ENCODE results near the gene VAV1.
"Not testable (repeated sequence)": the region's sequence is repeated elsewhere in the genome, so short reads cannot be mapped to it uniquely, and the experiment has no call there.

Gene VAV1

DNA sequence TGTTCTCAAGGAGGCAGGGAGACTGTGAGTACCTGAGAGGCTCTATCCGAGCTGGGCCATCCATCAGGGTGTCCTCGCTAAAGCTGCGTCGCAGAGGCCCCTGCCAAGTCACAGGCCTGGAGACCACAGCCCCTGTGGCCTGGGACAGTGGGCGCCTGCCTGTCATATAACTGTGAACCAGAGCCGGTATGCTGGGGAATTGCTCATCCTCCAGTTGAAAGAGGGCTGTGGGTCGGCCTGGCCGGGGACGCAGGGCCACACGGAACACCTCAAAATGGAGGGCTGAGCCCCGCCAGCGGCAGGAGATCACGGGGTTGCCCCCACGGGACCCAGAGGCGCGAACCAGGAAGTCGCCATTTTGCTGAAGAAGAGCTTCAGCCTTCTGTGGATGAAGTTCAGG lies 11.9 kb upstream of the VAV1 start:
- no peak for DNase-seq

DNA sequence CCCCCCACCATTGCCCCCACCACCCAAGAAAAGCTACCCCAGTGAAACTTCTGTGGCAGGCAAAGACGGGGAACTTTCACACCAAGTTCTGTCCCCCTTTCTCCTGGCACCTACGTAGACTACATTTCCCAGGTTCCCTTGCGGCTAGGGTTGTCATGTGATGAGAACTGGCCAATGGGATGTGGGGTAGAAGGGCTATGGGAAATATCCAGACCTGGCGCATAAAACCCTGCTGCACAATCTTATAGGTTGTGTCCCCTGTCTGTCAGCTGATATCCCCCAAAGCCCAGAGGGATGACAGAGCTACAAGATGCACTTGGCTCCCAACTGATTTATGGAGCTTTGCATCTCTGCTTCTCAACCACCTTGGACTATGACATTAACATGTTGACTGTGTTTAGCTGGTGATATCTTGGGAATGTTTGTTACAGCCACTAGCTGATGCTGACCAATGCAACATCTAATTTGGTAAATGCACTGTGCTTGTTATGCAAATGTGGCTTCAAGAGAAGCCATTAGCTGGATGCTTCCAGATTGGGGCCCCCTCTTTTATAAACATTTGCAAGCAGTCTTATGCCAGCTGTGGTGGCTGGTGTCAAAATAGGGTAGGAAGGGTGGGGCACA lies 11.3 kb upstream of the VAV1 start:
- peak; percentile 41 for DNase-seq

DNA sequence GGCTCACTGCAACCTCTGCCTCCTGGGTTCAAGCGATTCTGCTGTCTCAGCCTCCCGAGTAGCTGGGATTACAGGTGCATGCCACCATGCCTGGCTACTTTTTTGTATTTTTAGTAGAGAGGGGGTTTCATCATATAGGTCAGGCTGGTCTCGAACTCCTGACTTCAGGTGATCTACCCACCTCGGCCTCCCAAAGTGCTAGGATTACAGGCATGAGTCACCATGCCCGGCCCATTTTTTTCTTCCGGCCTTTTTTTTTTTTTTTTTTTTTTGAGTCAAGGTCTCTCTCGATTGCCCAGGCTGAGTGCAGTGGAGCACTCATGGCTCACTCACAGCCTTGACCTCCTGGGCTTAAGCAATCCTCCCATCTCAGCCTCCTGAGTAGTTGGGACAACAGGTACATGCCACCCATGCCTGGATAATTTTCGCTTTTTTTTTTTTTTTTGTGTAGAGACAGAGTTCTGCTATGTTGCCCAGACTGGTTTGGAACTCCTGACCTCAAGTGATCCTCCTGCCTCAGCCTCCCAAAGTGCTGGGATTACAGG lies 10.2 kb upstream of the VAV1 start:
- not testable (repeated sequence) for DNase-seq

DNA sequence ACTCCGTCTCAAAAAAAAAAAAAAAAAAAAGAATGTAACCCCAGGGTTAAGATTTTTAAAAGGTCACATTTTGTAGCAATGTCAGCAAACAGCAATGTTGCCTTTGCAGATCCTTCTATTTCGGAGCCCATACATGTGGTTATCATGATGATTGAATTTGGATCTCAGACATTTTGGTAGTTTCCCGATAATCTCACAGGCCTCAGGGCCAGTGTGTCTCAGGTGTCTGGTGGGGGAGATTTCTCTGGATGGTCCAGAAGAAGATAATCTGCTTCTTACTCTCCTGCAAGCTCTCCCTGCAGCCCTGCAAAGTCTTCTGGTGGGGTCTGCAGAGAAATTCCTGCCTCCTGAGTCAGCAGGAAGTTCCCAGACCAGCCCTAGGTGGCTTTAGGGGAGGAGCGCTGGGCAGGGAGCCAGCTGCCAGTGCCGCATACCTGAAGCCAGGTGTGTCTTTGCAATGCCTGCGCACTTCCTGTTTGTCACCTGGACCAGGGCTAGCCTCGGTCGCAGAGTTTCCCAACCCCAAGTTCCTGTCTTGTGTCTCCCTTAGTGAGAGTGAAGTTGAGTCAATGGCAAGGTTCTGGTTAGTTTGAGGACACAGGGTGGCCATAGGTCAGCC lies 6.7 kb upstream of the VAV1 start:
- peak; percentile 53 for DNase-seq

DNA sequence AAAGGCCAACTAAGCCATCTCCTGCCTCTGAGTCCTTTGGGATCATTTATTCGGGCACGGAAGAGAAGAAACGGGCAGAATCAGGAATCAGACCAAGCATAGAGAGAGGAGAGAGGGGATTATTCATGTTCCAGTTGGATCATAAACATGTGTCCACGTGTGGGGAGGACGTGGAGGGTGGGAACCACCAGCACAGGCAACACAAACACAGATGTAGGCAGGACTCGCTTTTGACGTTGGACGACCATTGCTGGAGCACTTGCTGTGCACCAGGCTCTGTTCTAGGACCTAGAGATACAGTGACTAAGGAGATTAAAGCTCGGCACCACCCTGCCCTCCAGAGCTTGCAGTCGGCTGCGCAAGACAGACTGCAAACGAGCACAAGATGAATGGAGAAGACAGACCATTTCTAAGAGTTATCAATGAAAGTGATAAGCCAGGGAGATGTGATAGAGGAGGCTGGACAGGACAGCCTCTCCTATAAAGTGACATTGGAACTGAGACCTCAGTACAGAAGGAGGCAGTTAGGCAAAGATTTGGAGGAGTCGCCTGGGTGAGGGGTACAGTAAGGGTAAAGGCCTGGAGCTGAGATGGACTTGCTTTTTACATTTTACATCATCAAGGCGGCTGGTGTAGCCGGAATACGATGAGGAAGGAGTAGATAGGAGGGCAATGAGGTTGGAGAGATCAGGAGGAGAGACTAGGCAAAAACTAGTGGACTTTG lies 6.0 kb upstream of the VAV1 start:
- peak; percentile 22 for DNase-seq

DNA sequence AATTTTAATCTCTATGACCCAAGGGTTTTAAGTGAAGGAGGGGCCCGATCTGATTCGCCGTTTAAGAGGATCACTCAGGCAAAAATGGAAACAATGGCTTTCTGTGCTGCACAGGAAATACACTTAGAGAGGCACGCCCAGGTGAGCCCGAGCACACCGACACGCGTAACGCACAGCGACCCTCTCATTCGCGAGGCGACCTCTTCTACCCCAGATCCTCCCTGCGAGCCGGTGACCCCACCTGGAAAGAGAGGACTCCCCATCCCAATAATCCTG lies 5.5 kb upstream of the VAV1 start:
- peak; percentile 80 for DNase-seq

DNA sequence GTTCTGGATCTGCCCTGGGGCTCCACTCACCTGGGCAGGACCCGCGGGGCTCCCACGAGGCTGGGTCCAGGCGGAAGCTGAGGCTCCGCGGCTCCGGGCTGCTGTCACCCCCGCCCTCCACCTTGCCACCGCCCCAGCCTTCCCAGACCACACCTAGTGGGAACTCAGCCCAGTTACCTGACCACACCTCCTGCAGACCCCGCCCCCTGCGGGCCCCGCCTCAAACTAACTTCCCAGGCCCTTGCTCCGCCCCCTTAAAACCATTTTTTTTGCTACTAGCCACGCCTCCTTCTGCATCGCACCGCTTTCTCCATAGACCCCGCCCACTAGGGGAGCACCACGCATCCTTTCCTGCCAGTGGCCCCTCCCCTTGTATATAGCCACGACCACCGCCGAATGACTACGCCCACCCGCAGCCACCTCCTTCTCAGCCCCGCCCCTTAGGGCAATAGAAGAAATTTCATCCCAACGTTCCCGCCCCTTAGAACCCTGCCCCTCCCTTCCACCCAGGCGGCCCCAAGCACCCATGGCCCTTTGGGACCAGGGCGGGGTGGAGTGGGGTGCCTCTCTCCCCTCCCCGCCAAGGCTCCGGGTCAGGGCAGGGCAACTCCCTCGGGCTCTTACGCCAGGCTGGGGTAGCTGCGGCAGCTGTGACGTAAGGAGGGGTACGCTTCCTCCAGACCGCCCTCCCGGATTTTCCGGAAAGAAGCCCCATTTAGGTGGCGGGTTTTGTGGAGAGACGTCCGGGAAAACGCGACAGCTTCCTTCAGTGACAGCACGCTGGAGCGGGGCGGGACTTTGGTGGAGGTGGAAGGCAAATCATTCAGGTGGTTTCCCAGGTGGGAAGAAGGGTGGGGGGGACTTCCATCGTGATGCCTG lies 4.9 kb upstream of the VAV1 start, which contains the start of gene SH2D3A:
TSS of gene SH2D3A (minus strand) at position 79 of the 879 bp plus-strand sequence. CDS start 3,687 bp downstream, outside the sequence.
- DNase-seq: peak; percentile 98

DNA sequence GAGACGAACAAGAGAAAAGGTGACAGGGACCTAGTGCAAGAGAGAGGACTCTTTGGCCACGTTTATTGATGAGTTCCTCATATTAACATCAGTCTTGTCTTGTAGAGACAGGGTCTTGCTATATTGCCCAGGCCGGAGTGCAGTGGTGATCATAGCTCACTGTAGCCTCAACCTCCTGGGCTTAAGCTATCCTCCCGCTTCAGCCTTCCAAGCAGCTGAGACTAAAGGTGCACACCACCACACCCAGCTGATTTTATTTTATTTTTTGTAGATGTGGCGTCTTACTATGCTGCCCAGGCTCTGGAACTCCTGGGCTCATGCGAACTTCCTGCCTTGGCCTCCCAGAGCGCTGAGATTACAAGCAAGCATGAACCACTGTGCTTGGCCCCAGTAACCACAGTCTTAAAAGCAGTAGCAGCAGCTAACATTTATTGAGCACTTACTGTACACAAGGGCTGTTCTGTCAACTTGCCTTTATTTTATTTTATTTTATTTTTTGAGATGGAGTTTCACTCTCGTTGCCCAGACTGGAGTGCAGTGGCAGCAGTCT lies 4.2 kb upstream of the VAV1 start:
- DNase-seq: peak; percentile 56

DNA sequence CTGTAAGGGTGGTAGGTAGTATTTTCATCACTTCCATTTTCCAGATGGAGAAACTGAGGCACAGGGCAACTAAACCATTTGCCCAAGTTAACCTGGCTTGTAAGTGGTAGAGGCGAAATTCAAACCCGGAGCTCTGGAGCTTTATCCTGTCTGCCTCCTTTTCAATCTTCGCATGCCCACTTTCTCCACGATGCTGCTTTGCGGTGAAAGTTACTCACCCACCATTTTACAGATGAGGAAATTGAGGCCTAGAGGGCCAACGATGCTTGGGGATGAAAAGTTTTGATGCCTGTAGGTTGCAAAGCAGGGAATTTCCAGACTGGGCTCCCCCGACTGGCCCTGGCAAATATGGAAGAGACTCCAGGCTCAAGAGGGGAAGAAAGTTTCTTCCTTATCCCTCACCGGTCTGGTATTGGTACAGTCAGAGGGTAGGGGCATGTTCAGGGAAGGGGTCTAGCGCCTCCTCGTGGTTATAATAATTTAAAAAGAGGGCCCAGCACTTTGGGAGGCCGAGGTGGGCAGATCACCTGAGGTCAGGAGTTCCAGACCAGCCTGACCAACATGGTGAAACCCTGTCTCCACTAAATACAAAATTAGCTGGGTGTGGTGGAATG lies 3.4 kb upstream of the VAV1 start:
- peak; percentile 51 for DNase-seq

DNA sequence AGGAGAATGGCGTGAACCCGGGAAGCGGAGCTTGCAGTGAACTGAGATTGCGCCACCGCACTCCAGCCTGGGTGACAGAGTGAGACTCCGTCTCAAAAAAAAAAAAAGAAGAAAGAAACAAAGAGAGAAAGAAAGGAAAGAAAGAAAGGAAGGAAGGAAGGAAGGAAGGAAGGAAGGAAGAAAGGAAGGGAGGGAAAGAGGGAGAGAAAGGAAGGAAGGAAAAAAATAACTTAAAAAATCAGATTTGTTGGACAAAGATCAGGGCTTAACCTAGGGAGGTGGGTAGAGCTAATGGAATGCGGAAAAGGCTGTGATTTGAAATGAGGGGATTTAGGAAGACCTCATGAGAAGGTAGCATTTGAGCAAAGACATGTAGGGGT lies 870 bp upstream of the VAV1 start:
- DNase-seq: not testable (repeated sequence)

DNA sequence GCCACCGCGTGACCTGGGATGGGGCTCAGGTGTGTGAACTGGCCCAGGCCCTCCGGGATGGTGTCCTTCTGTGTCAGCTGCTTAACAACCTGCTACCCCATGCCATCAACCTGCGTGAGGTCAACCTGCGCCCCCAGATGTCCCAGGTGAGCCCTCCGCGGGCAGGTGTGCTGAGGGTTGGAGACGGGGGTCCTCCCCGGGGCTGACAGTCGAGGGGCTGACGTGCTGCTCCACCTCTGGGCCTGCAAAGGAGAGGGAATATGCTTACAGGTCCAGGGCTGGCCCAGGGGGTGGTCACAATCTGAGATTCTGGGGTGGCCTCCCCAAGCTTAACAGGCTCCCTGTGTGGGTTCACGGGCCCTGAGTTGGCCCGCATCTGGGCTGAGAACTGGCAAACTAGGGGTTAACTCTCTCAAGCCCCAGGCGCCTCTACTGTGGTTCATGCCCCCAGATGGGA lies 386 bp downstream of the VAV1 start:
- DNase-seq: no peak

DNA sequence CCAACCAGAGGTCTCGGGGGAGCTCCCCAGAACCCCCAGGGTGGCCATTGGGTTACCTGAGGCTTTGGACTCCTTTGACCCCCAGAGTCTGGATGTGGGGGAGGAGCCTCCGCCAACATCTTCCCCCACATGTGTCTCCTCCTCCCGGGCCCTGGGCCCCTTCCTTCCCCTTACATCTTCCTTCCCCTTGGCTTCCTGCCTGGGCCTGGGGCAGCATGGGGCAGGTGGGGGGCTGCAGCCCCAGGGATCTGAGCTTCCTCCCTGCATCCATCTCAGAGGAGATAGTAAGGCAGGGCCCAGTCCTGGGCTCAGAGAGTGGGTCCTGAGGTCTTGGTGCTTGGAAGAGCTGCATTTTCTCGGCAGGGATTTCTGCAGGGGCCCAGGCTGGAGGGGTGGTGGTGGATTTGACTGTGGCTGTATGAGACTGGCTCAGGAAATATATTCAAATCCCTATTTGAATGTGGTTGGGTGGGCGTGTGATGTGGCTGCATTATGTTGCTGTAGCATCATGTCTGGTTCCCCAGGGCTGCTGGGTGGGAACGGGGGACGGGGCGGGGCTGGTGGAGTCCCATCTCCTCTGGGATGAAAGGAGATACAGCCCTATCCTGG lies 919 bp downstream of the VAV1 start:
- DNase-seq: peak; percentile 64

DNA sequence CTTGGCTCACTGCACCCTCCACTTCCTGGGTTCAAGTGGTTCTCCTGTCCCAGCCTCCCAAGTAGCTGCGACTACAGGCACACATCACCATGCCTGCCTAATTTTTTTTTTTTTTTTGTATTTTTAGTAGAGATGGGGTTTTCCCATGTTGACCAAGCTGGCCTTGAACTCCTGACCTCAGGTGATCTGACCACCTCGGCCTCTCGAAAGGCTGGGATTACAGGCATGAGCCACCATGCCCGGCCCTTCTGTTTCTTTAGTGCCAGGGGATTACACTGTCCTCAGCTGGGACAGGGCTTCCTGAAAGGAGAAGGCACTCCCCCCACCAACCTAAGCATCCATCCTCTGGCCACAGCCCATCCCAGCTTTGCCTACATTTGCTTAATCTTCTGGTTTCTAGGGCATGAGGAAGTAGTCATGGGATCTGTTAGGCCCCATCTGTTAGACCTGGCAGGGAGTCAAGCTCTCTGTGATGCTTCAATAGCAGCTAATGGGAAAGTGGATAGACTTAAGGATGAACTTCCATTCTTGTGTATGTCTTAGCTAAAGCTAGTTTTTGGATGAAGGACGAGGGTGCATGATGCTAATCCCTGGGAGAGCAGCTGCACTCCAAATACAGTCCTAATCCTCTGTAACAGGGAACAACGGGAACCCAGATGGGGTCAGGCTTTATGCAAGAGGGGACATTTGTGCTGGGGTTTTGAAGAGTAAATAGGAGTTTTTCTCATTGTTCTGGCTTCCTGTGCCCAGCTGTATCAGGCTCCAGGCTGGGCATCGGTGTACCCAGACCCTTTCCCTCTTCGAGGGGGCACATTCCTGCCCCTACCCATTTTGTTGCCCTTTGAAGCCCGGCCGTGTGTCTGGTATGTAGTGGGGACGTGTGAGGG lies 2.6 kb downstream of the VAV1 start:
- no peak for DNase-seq

DNA sequence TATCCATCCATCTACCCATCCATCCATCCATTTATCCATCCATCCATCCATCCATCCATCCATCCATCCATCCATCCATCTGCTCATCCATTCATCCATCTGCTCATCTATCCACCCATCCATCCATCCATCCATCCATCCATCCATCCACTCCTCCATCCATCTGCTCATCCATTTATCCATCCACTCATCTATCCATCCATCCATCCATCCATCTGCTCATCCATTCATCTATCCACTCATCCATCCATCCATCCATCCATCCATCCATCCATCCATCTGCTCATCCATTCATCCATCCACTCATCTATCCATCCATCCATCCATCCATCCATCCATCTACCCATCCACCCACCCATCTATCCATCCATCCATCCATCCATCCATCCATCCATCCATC lies 3.5 kb downstream of the VAV1 start:
- not testable (repeated sequence) for DNase-seq

DNA sequence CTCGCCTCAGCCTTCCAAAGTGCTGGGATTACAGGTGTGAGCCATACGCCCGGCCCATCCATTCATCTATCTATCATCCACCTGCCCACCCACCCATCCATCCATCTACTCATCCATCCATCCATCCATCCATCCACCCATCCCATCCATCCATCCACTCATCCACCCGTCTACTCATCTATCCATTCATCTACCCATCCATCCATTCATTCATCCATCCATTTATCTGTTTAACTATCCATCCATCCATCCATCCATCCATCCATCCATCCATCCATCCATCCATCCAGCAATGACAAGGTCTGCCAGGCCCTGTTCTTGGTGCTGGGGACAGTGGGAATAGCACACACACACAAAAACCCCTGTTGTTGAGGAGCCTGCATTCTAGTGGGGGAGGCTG lies 4.5 kb downstream of the VAV1 start:
- no peak for DNase-seq

DNA sequence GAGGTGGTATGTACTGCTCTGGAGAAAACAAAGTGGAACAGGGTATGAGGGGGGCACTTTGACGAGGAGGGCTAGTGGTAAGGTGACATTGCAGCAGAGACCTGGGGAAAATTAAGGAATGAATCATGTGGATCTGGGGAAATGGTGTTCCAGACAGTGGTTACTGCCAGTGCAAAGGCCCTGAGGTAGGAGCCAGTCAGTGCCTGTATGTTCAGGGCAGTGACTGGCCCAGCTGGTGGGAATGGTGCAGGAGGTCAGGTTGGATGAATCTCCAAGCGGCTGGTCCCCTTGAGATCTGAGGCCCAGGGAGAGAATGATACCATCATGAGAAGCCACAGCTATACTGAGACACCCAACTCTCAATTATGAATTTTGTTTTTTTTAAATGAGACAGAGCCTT lies 4.9 kb downstream of the VAV1 start:
- no peak for DNase-seq

DNA sequence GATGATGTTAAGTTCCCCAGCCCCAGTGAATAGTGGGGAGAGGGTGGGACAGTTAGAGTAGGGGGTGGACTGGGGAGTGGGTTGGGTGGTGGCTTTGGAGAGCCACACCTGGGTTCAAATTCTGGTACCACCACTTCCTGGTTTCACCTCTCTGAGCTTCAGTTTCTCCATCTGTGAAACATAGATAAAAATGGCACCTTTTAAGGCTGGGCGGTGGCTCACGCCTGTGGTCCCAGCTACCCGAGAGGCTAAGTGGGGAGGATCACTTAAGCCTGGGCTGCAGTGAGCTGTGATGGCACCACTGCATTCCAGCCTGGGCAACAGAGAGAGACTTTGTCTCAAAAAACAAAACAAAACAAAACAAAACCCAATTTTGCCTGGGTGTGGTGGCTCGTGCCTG lies 5.9 kb downstream of the VAV1 start:
- DNase-seq: no peak

DNA sequence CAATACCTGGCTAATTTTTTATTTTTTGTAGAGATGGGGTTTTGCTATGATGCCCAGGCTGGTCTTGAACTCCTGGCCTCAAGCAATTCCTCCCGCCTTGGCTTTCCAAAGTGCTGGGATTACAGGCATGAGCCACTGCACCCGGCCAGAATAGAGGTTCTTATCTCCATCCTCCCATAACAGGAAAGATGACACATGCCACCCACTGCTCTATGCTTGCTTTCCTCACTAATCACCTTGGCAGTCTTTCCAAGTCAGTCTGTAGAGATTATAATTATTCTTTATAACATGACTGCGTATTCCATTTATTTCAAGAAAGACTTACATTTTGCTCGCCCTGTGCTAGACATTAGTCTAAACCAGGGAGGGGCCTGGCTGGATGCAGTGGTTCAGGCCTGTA lies 6.7 kb downstream of the VAV1 start:
- no peak for DNase-seq

DNA sequence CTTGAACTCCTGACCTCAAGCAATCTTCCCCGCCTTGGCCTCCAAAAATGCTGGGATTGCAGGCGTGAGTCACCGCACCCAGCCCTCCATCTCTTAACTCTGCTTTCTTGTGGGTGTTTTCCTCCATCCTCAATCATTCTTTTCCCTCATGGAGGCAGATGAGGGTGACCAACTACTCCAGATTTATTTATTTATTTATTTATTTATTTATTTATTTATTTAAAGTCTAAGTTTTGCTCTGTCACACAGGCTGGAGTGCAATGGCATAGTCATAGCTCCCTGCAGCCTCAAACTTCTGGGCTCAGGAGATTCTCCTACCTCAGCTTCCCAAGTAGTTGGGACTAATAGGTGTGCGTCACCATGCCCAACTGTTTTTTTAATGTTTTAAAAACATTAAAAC lies 14.9 kb downstream of the VAV1 start:
- no peak for DNase-seq

DNA sequence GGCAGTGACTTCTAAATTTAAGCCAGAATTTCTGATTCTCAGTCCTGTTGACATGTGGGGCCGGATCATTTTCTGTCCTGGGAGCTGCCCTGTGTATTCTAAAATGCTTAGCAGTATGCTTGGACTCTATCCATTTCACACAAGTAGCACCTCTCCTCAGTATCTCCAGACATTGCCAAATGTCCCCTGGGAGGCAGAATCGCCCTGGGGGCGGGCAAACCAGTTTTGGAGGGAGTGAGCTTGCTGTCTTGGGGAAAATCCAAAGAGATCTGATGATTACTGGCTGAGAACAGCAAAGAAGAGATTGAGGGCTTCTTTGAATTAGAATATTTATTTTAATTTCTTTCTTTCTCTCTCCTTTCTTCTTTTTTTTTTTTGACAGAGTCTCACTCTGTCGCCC lies 16.4 kb downstream of the VAV1 start:
- DNase-seq: no peak
